ENCODE data around the gene FHL1. TPM values are rescaled to one million over a fixed set of nuclear protein-coding genes. Genes with fewer than 3 reads are reported as not detected.

FHL1 gene
- total RNA-seq, 1 experiment from 2014 or later = 15.8 TPM

DNA sequence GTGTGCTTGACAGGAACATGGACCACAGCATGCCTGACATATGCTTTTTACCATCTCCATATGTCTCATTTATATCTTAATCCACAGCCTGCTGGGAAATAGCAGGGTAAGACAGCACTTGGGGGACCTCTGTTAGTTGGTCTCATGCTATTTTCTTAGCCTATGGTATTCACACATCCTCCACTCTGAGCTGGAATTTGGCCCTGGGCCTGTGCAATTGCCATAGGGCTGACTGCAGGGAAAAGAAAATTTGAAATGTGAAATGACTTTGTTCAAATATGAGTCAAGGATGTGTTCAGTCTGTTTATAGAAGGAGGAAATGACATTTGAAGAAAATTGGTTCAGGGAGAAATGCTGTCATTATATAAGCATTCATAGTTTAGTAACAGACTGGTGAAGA is 113.4 kb downstream of the FHL1 start:
- in situ Hi-C loops (cut with HindIII; ENCODE audit: low pct_unique_long_range_greater_than_20kb, low sequenced_read_pairs) = no loop called here
- DNase-seq (ENCODE audit: low read depth, low spot score) = no peak

Small RNA genes lying within 50 kb of the gene (small RNA-seq; reads per million reads assigned to genes)
- gene RF01210 = 0 to 0.08 reads per million in 2 experiments

Other genes with a start within 250 kb of the FHL1 start
- 28.2 and 28.3 TPM in 2 replicates for gene MMGT1, start 173.5 kb upstream of the FHL1 start, total RNA-seq (2014; rRNA removed; shearing (Covaris generic))
- gene SLC9A6, start 162.1 kb upstream of the FHL1 start, total RNA-seq (2014; rRNA removed; shearing (Covaris generic)) = 17.7 and 18.7 TPM in 2 replicates
- gene MAP7D3, start 103.9 kb downstream of the FHL1 start, total RNA-seq (2014; rRNA removed; shearing (Covaris generic)) = 27.8 and 28.0 TPM in 2 replicates
- not detected in 2 replicates for gene ADGRG4, start 153.4 kb downstream of the FHL1 start, total RNA-seq (2014; rRNA removed; shearing (Covaris generic))